Stomach (tissue), 4 donors: ENCODE measurements around the gene SYT12.

Source experiments
- EP300 ChIP-seq: sonication (generic); formaldehyde crosslinking; IDR thresholded peaks from one replicate; pipeline ENCODE4 v1.6.1; 2017; ENCODE audit warnings: antibody characterized with exemption
- POLR2A ChIP-seq, 4 donors: fragments of 450-650 bp; IDR thresholded peaks; one replicate each; pipeline ENCODE4 v1.6.1; 2016; ENCODE audit warnings: antibody characterized with exemption in 4 of 4, control low read depth in 2 of 4, mild to moderate bottlenecking in 1 of 4, moderate library complexity in 1 of 4
- POLR2AphosphoS5 ChIP-seq, 3 donors: sonication (generic); formaldehyde crosslinking; IDR thresholded peaks; one replicate each; pipeline ENCODE4 v1.6.1; 2016; ENCODE audit warnings: antibody characterized with exemption in 3 of 3
- TF ChIP-seq, protein P1 (sequence below), 7 experiments: fragments of 450-650 bp in 4 of 7; fragments of 200-600 bp in 3 of 7; sonication (generic) in 3 of 7; IDR thresholded peaks; one replicate each; pipeline ENCODE4 v1.5.1; 2016 to 2019; ENCODE audit warnings: antibody characterized with exemption in 7 of 7, control low read depth in 2 of 7, mild to moderate bottlenecking in 1 of 7

DNA sequence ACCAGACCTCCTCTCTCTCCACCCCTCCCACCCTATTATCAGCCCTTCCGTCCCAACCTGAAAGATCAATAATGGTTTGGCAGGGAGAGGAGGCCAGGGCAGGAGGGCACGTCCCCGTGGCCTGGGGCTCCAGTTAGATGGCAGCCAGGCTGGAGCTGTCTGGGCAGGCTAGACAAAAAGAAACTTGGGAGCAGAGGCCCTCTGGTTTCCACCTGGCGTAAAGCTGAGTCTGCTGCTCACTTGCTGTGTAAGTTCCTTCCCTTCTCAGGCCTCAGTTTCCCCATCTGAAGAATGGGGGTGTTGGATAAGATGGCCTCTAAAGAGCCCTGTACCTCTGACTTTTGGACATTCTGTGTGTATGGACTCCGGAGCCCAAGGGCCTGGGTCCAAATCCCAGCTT, 30.0 kb downstream of the SYT12 start:
- TF ChIP-seq, protein P1, sequence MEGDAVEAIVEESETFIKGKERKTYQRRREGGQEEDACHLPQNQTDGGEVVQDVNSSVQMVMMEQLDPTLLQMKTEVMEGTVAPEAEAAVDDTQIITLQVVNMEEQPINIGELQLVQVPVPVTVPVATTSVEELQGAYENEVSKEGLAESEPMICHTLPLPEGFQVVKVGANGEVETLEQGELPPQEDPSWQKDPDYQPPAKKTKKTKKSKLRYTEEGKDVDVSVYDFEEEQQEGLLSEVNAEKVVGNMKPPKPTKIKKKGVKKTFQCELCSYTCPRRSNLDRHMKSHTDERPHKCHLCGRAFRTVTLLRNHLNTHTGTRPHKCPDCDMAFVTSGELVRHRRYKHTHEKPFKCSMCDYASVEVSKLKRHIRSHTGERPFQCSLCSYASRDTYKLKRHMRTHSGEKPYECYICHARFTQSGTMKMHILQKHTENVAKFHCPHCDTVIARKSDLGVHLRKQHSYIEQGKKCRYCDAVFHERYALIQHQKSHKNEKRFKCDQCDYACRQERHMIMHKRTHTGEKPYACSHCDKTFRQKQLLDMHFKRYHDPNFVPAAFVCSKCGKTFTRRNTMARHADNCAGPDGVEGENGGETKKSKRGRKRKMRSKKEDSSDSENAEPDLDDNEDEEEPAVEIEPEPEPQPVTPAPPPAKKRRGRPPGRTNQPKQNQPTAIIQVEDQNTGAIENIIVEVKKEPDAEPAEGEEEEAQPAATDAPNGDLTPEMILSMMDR (IDR thresholded peaks at IDR 0.05): no peak
- TF ChIP-seq POLR2A (IDR thresholded peaks at IDR 0.05): no peak
- no peak for TF ChIP-seq POLR2AphosphoS5 (IDR thresholded peaks at IDR 0.05)
- TF ChIP-seq EP300: no peak
